PC-9 (cell line): ENCODE data around the gene FBXO38.

Source experiments
- EZH2 ChIP-seq: fragments of 200-600 bp; sonication (generic); IDR thresholded peaks from 2 replicates; pipeline ENCODE4 v1.8.0; 2017; ENCODE audit warnings: antibody characterized with exemption, low read depth
- TF ChIP-seq, protein P1 (sequence below): fragments of 200-600 bp; sonication (generic); conservative IDR thresholded peaks from 2 replicates; pipeline ENCODE4 v1.6.1; 2017; ENCODE audit warnings: mixed run types, antibody characterized with exemption, mild to moderate bottlenecking, moderate library complexity

DNA sequence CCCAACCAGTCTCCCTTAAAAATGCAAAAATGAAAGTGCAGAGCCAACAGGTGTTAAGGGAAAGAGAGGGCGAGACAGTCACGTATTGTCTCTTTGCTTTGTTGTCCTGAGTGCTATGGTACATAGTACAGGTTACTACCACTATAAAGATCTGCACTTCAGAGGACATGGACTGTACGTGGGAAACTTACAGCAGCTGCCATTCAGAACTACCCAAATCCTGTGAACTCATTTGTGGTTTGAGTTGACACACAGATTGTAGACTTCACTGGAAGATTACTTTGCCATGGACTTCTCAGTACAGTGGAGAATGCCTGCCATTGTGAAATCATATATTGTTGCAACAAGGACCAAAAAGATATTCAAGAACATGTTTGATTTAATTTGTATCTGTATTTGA, 34.8 kb downstream of the FBXO38 start:
- TF ChIP-seq EZH2 = no peak
- TF ChIP-seq, protein P1, sequence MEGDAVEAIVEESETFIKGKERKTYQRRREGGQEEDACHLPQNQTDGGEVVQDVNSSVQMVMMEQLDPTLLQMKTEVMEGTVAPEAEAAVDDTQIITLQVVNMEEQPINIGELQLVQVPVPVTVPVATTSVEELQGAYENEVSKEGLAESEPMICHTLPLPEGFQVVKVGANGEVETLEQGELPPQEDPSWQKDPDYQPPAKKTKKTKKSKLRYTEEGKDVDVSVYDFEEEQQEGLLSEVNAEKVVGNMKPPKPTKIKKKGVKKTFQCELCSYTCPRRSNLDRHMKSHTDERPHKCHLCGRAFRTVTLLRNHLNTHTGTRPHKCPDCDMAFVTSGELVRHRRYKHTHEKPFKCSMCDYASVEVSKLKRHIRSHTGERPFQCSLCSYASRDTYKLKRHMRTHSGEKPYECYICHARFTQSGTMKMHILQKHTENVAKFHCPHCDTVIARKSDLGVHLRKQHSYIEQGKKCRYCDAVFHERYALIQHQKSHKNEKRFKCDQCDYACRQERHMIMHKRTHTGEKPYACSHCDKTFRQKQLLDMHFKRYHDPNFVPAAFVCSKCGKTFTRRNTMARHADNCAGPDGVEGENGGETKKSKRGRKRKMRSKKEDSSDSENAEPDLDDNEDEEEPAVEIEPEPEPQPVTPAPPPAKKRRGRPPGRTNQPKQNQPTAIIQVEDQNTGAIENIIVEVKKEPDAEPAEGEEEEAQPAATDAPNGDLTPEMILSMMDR = no peak
